ENCODE results near the gene LRIT1.

DNA sequence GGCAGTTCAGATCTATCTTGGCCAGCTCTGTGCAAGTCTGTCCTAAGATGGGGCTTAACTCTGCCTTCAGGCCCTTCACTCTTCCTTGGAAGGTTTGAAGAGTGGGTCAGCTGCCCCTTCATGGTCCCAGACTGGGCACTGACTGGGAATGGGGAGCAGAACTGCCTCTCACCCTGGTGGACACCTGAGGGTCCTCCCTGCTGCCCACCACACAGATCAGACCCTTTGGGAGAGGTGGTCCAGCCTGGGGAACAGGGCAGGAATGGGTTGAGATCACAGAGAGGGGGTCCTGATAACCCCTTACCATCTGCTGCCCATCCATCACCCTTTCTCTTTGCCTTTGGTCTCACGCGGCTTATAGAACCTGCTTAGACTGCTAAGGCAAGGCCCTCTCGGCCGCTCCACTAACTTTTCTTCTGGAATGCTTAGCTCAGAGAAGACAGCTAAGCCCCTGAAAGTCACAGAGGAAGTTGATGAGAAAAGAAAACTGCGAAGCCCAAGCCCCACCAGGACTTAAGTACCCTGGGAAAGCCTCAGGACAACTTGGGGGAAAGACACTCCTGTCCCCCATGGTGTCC is 47.4 kb downstream of the LRIT1 start:
- TF ChIP-seq EZH2 (IDR thresholded peaks at IDR 0.05; ENCODE audit: insufficient read depth, poor library complexity, severe bottlenecking) (no peak), EZH2phosphoT487 (IDR thresholded peaks at IDR 0.05; ENCODE audit: insufficient read depth, low read depth) (no peak)

Data from GM23248 (cell line).